Astrocyte (in vitro differentiated cells and primary cell): Measurements from ENCODE around the gene SMPD3.

Experiments used
- EZH2 ChIP-seq: IDR thresholded peaks from 2 replicates; pipeline ENCODE4 v1.6.1; 2012; ENCODE audit warnings: mild to moderate bottlenecking, low read length, inconsistent platforms; ENCODE audit not compliant: insufficient read depth
- TF ChIP-seq, protein P1 (sequence below): IDR thresholded peaks from 2 replicates; pipeline ENCODE4 v1.5.1; 2011; ENCODE audit warnings: low read depth, mild to moderate bottlenecking, inconsistent platforms, low read length, moderate library complexity; ENCODE audit not compliant: insufficient read depth

DNA sequence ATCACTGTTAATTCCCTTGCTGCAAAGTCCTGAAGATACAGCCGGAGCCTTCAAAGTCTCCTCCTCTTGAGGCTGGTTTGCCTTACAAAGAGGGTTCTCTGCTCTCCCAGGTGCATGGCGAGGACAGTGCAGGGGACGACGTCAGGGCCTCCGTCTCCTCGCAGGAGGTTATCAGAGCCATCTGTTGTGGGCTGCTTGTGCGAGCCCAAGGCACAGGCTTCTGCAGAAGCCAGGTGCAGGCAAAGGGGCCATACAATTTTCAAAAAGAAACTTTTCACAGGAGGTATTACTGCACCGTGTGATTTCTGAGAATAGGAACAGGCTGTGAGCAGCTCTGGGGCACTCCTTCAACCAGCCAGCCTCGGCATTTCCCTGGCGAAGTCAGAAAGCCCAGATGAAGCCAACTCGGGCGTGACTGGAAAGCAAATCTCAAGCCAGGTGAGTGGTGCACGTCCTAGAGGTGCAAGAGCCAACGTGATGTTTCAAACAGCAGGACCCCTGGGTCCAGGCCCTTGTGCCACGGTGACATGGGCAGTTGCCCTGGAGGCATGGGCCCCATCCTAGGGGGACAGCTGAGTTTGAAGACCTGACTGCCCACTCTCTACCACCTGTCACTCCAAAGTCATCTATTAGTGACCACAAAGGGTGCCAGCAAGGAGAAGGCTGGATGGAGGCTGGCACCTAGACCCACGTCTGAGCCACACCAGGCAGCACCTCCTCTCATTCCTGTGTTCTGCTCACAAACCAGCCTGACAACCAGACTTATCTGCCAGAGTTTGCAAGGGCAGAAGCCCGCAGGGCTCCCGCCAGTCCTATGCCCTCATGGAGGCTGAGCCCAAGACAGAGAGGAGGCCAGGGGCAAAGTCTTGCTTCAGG lies 68.6 kb downstream of the SMPD3 start:
- TF ChIP-seq, protein P1, sequence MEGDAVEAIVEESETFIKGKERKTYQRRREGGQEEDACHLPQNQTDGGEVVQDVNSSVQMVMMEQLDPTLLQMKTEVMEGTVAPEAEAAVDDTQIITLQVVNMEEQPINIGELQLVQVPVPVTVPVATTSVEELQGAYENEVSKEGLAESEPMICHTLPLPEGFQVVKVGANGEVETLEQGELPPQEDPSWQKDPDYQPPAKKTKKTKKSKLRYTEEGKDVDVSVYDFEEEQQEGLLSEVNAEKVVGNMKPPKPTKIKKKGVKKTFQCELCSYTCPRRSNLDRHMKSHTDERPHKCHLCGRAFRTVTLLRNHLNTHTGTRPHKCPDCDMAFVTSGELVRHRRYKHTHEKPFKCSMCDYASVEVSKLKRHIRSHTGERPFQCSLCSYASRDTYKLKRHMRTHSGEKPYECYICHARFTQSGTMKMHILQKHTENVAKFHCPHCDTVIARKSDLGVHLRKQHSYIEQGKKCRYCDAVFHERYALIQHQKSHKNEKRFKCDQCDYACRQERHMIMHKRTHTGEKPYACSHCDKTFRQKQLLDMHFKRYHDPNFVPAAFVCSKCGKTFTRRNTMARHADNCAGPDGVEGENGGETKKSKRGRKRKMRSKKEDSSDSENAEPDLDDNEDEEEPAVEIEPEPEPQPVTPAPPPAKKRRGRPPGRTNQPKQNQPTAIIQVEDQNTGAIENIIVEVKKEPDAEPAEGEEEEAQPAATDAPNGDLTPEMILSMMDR = no peak
- no peak for TF ChIP-seq EZH2
